Type B pancreatic cell (in vitro differentiated cells): ENCODE data around the gene REXO4. TPM values are rescaled to one million over a fixed set of nuclear protein-coding genes. Genes with fewer than 3 reads are reported as not detected.

Experiments used
- DNase-seq: peaks from one replicate; pipeline ENCODE4 v3.0.0; 2021; ENCODE audit warnings: mixed read lengths; ENCODE audit not compliant: unreplicated experiment; ENCODE audit errors: extremely low spot score
- H3K27ac Mint-ChIP-seq: 2 replicates; pipeline ENCODE4 v1.8.0; 2021; ENCODE audit warnings: mild to moderate bottlenecking, mixed read lengths
- H3K27me3 Mint-ChIP-seq: 2 replicates; pipeline ENCODE4 v1.8.0; 2021; ENCODE audit warnings: mixed read lengths
- H3K36me3 Mint-ChIP-seq: 2 replicates; pipeline ENCODE4 v1.8.0; 2021; ENCODE audit warnings: mixed read lengths
- H3K4me1 Mint-ChIP-seq: one replicate; pipeline ENCODE4 v1.8.0; 2021; ENCODE audit warnings: mixed read lengths; ENCODE audit not compliant: unreplicated experiment
- H3K4me3 Mint-ChIP-seq: 2 replicates; pipeline ENCODE4 v1.8.0; 2021; ENCODE audit warnings: mild to moderate bottlenecking, mixed read lengths
- H3K9me3 Mint-ChIP-seq: 2 replicates; pipeline ENCODE4 v1.8.0; 2021; ENCODE audit warnings: mixed read lengths
- CTCF ChIP-seq: fragments of 200-600 bp; sonication (generic); conservative IDR thresholded peaks from 2 replicates; pipeline ENCODE4 v1.5.0; 2021; ENCODE audit warnings: antibody characterized with exemption, mild to moderate bottlenecking
- total RNA-seq: library from RNA; stranded (reverse); gene quantifications from 2 replicates; pipeline ENCODE4 v1.2.1, GENCODE V29; 2021; ENCODE audit warnings: low replicate concordance

REXO4 gene
- total RNA-seq, 1 donor from 2014 or later = 26.5 TPM

- no peak for TF ChIP-seq CTCF
Observed at GRCh38 chr9:133361507-133362092, 56.2 kb downstream of the REXO4 start.

GRCh38 chr9:133360400-133361393 lies 57.1 kb downstream of the REXO4 start:
- DNase-seq = no peak
- peaks cover 7% of the 10 kb centered on the region for H3K36me3 Mint-ChIP-seq
- H3K27ac Mint-ChIP-seq = peak overlapping the region; percentile 72
- H3K9me3 Mint-ChIP-seq = no peaks in the 10 kb centered on the region
- H3K27me3 Mint-ChIP-seq = no peaks in the 10 kb centered on the region
- TF ChIP-seq CTCF = no peak
- no peak overlapping the region for H3K4me3 Mint-ChIP-seq
- H3K4me1 Mint-ChIP-seq = peaks cover 15% of the 10 kb centered on the region

More at GRCh38 chr9:133361507-133362092, 56.2 kb downstream of the REXO4 start:
- Mint-ChIP-seq H3K9me3 (no peaks in the 10 kb centered on the region), H3K27me3 (no peaks in the 10 kb centered on the region), H3K36me3 (peaks cover 7% of the 10 kb centered on the region), H3K4me1 (peaks cover 15% of the 10 kb centered on the region), H3K27ac (peak overlapping the region; percentile 67), H3K4me3 (no peak overlapping the region)
- DNase-seq = no peak

GRCh38 chr9:133359399-133360175 lies 58.2 kb downstream of the REXO4 start:
- TF ChIP-seq CTCF = peak; percentile 49
- H3K4me1 Mint-ChIP-seq = peaks cover 15% of the 10 kb centered on the region
- no peaks in the 10 kb centered on the region for H3K9me3 Mint-ChIP-seq
- peak overlapping the region; percentile 72 for H3K27ac Mint-ChIP-seq
- H3K4me3 Mint-ChIP-seq = peak overlapping the region; percentile 41
- DNase-seq = no peak
- no peaks in the 10 kb centered on the region for H3K27me3 Mint-ChIP-seq
- peaks cover 7% of the 10 kb centered on the region for H3K36me3 Mint-ChIP-seq

DNA sequence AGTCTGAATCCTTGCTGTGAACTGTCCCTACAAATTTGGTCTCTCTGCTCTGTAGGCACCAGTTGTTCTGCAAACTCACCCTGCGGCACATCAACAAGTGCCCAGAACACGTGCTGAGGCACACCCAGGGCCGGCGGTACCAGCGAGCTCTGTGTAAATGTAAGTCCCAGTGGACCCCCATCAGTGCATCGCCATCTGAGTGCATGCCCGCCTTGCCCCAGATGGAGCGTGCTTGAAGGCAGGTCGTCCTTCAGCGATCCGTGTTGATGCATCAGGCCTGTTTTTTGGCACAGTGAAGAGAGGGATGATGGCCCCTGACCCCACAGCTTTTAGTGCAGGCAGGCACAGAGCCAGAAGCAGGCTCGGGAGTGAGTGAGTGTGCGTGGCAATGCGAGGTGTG lies 60.2 kb downstream of the REXO4 start:
- peak overlapping the region; percentile 84 for H3K4me3 Mint-ChIP-seq
- H3K9me3 Mint-ChIP-seq = no peaks in the 10 kb centered on the region
- H3K27ac Mint-ChIP-seq = peak overlapping the region; percentile 43
- TF ChIP-seq CTCF = no peak
- DNase-seq = no peak
- H3K4me1 Mint-ChIP-seq = peaks cover 10% of the 10 kb centered on the region
- H3K36me3 Mint-ChIP-seq = peaks cover 3% of the 10 kb centered on the region
- no peaks in the 10 kb centered on the region for H3K27me3 Mint-ChIP-seq

GRCh38 chr9:133356391-133357091 lies 61.3 kb downstream of the REXO4 start, which contains the start of the genes SURF1 and SURF2:
Gene SURF1 (minus strand): TSS chr9:133356487. CDS start chr9:133356453, 34 bp downstream.
Gene SURF2 (plus strand): TSS chr9:133356550. CDS start chr9:133356593, 43 bp downstream.
- H3K27ac Mint-ChIP-seq = peak within 1 kb of the TSS; percentile 89
- H3K27me3 Mint-ChIP-seq = no peaks in the 10 kb centered on the region
- peaks cover 7% of the 10 kb centered on the region for H3K36me3 Mint-ChIP-seq
- H3K9me3 Mint-ChIP-seq = no peaks in the 10 kb centered on the region
- TF ChIP-seq CTCF = peak; percentile 24
- peaks cover 10% of the 10 kb centered on the region for H3K4me1 Mint-ChIP-seq
- DNase-seq = peak; percentile 86
- H3K4me3 Mint-ChIP-seq = peak within 1 kb of the TSS; percentile 93
